ENCODE data around the gene SLITRK1. TPM values are rescaled to one million over a fixed set of nuclear protein-coding genes. Genes with fewer than 3 reads are reported as not detected.

Gene SLITRK1, protein sequence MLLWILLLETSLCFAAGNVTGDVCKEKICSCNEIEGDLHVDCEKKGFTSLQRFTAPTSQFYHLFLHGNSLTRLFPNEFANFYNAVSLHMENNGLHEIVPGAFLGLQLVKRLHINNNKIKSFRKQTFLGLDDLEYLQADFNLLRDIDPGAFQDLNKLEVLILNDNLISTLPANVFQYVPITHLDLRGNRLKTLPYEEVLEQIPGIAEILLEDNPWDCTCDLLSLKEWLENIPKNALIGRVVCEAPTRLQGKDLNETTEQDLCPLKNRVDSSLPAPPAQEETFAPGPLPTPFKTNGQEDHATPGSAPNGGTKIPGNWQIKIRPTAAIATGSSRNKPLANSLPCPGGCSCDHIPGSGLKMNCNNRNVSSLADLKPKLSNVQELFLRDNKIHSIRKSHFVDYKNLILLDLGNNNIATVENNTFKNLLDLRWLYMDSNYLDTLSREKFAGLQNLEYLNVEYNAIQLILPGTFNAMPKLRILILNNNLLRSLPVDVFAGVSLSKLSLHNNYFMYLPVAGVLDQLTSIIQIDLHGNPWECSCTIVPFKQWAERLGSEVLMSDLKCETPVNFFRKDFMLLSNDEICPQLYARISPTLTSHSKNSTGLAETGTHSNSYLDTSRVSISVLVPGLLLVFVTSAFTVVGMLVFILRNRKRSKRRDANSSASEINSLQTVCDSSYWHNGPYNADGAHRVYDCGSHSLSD
- polyA plus RNA-seq (2012; ENCODE audit: insufficient read depth, insufficient read length), result not detected

DNA sequence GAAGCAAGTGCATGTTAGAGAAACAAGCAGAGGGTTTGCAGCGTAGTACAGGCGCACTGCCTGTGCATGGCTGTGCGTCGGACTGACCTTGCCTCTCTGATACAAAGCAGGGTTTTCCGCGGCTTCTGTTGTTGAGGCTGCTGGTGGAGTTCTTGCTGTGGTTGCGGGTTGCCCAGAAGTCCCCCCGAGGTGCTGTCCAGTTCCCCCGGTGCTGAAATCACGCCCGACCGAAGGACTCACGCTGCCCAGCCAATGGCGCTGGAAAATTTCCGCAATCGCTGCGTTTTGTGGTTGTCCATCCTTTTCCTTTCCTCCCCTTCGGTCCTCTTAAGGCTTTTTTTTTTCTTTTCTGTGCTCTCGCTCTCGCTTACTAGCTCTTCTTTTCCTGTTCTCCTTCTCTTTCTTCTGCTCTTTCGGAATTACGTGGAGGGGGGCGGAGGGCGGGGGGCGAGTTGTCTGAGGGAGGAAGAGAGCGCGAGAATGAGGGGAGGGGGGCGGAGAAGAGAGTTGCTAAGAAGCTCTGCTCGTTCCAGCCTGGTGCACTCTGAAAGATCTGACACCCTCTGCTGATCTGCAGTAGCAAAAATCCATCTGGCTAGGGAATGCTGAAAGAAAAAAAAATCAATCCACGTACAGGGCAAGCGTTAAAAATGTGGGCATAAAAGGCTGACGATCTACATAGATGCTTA lies at the start of gene SLITRK1:
TSS of gene SLITRK1 (minus strand) at position 558 of the 689 bp plus-strand sequence. CDS start 967 bp downstream, outside the sequence.
- H3K4me3 ChIP-seq (ENCODE audit: low read length), result no peak within 1 kb of the TSS
- DNase-seq (ENCODE audit: low read depth, low spot score), result peak; percentile 3

DNA sequence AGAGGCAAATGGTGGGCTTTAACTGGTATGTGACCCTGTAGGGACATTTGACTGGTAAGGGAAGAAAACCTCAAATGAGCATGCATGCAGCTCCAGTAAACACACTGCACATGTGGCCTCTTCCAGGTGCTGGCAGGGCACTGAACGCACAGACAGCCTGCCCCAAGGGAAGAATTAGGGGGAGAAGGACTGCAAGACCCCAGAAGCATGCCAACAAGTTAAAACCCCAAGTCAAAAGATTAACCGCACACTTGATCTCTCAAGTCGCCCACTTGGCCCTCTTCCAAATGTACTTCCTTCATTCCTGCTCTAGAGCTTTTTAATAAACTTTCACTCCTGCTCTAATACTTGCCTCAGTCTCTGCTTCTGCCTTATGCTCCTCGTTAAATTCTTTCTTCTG lies 46.9 kb upstream of the SLITRK1 start:
- no peak overlapping the region for H3K4me3 ChIP-seq (ENCODE audit: low read length)
- DNase-seq (ENCODE audit: low read depth, low spot score), result no peak

DNA sequence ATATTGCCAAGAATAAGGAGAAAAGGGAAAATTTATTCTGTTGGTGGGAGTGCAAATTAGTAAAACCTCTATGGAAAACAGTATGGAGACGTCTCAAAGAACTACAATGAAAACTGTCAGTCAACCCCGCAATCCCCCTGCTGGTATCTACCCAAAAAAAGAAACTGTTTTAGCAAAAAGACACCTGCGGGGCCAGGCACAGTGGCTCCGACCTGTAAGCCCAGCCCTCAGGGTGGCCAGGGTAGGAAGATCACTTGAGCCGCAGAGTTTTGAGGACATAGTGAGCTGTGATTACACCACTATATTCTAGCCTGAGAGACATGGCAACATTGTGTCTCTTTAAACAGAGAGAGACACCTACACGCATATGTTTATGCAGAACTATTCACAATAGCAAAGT lies 37.5 kb upstream of the SLITRK1 start:
- no peak overlapping the region for H3K4me3 ChIP-seq (ENCODE audit: low read length)
- DNase-seq (ENCODE audit: low read depth, low spot score), result no peak

DNA sequence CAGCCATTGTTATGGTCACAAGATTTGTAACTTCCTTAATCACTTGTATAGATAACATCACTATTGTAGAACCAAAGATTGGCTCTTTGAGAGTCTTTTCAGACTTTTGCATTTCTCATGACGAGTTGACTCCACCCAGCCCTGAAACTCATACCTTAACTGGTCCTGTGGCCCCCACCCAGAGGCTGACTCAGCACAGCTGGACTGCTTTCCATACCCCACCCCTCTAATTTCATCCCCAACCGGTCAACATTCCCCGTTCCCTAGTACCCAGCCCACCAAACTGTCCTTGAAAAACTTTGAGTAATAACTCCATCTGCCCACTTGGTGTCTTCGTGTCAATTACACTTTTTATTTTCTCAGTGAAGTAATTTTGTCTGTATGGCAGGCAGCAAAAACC lies 32.1 kb upstream of the SLITRK1 start:
- DNase-seq (ENCODE audit: low read depth, low spot score), result no peak
- no peak overlapping the region for H3K4me3 ChIP-seq (ENCODE audit: low read length)

DNA sequence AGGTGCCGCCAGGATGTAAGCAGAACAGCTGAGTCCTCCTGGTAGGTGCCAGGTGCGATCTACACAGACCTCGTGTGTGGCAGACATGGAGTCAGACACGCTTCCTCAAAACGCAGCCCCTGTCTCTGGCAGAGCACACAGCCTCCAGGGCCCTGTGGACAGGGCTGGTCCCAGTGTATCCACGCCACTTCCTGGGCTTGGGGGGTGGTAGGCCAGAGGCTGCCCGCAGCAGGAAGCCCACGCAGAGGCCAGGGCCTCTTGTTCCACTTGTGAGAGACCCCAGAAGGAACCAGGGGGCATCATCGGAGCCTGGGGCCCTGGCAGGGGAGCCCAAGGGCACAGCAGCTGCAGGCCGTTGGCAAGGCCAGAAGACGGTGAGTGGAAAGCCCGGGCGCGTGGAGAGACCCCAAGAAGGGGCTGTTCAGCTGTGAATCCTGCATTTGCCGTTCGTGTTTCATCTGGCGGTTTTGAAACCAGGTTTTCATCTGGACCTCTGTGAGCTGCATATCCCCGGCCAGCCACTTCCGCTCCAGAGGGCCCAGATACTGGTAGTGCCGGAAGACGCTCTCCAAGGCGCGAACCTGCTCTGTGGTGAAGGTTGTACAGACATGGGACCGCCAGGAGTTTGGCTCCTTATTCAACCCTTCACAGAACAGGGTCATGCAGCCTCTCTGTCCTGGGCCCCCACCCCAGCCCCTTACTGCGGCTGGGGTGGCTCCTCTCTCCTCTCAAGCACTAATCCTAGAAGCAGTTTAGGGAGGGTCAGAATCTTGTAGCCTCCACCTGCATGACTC lies 25.1 kb upstream of the SLITRK1 start:
- no peak for DNase-seq (ENCODE audit: low read depth, low spot score)

DNA sequence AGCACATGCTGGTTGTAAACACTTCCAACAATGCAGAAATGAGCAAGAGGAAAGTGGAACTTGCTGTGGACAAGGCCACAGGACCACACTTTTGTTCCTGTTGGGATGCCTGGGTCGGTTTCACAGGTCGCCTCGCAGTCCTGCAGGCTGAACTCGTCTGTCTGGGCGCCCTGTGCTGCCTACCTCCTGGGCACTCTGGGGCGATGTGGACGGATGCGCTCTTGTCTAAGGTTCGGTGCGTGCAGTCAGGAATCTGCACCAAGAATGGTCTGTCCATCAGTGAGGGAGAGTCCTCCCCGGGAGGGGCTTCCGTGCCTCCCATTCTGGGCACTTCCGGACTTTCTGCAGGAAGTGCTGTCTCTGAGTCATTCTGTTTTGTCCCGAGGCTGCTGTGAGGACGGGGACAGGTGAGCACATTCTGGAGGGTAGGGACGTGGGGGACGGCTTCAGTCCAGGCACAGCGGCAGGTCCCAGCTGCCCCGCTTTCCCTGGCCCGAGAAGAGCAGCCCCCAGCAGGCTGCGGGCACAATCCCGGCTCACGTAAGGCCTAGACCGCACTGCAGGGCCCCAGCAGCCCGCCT lies 24.1 kb upstream of the SLITRK1 start:
- no peak for DNase-seq (ENCODE audit: low read depth, low spot score)
- no peak overlapping the region for H3K4me3 ChIP-seq (ENCODE audit: low read length)

More for the DNA sequence above, 25.1 kb upstream of the SLITRK1 start:
- H3K4me3 ChIP-seq (ENCODE audit: low read length), result no peak overlapping the region

DNA sequence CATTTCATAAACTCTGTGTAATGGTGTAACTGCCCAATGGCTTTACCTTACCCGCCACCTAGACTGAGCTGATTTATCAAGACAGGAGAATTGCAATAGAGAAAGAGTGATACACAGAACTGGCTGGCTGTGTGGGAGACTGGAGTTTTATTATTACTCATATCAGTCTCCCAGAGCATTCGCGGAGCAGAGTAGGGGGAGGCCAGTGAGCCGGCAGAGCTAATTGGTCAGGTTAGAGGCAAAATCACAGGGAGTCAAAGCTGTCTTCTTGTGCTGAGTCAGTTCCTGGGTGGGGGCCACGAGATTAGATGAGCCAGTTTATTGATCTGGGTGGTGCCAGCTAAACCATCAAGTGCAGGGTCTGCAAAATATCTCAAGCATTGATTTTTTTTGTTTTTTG lies 23.4 kb upstream of the SLITRK1 start:
- H3K4me3 ChIP-seq (ENCODE audit: low read length), result no peak overlapping the region
- DNase-seq (ENCODE audit: low read depth, low spot score), result no peak

DNA sequence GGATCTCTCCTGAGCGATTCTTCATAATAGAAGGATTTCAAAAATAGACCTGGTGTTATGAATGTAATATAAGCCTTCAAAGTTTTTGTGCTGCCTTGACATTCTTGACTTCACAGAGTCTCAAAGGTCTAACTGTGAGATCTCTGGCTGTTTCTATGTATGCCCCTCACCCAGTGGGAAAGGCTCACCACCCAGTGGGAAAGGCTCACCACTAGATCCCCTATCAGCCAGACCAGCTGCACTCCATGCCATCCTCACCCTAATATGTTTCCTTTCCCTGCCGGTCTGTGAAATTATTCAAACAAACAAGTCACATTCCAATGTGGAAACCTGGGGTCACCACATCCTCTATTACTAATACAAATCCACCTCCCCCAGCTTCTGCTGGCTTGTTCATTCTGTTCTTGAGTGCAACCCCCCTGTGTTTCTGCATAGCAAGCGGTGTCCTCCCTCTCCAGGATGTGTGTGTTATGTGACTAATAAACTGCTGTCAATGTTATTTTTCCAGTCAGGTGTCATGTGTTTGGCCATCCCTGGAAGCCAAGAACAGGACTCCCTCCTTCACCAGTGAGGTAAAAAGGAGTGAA lies 13.8 kb upstream of the SLITRK1 start:
- DNase-seq (ENCODE audit: low read depth, low spot score), result no peak
- H3K4me3 ChIP-seq (ENCODE audit: low read length), result no peak overlapping the region

DNA sequence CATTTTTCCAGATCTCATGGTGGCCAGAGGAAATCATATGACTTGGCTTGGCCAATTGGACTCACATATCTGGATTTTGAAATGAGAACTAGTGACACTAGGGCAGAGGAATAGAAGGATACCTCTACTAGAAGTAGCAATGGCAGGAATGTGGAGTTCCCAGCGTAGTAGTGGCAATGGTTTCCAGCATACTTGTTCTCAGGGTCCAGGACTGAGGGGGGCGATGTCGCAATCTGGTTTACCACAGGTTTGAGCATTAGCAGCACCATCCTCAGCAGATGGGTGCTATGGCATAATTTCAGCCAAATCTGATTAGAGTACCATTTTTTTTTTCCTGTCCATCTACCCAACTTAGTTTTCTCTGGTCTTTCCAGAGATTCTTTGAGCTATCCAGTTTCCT lies 8.1 kb upstream of the SLITRK1 start:
- H3K4me3 ChIP-seq (ENCODE audit: low read length), result no peak overlapping the region
- DNase-seq (ENCODE audit: low read depth, low spot score), result no peak

DNA sequence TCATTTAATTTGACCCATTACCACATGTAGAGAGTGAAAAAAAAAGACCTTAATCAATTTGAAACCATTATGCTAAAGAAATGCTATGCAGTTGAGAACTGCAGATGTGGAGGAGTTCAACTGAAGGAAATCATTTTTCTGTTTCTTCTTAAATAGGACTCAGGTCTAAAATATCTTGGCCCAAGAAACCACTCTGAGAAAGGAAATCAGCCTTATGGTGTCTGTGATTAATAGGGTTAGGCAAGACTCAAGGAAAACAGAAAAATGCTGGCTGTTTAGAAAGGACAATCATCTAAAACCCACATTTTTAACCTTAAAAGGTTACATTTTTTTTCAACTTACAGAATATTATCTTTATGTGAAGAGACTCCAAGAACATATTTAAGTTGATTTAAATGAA lies 1.9 kb upstream of the SLITRK1 start:
- DNase-seq (ENCODE audit: low read depth, low spot score), result no peak
- H3K4me3 ChIP-seq (ENCODE audit: low read length), result no peak overlapping the region

DNA sequence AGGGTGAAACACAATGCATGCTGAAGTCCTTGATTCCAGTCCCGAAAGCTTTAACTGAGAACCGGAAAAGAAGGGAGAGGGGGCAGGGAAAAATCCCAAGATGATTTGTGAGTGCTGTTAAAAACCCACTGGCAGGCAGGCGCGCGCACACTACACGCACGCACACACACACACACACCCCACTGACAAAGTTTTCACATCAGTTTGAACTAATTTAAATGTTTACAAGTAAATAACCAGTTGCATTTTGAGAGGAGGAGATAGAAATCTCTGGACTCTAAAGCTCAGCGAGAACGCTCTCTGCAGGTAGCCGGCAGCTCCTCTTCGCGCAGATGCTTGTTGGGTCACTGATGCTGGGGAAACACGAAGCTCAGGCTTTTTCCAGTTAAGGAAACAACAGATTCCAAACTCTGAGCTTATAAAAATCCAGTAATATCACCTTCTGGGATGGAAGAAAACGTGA lies 818 bp upstream of the SLITRK1 start:
- DNase-seq (ENCODE audit: low read depth, low spot score), result no peak
- H3K4me3 ChIP-seq (ENCODE audit: low read length), result no peak overlapping the region

DNA sequence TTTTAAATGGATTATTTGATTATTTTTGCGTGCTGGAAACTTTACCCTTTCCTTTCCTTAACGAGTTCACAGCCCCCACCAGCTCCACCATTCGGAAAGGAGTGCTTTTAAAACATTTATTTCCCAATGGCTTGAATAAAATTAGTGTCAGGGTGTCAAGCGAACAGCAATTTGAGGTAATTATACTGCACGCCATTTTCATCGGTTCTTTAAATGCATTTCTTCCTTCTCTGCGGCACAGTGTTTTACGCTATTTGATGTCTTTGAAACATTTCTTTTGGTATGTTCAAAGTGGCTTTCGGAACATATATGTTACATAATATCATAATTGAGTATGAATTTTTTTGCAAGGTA lies 309 bp upstream of the SLITRK1 start:
- DNase-seq (ENCODE audit: low read depth, low spot score), result no peak
- no peak overlapping the region for H3K4me3 ChIP-seq (ENCODE audit: low read length)

DNA sequence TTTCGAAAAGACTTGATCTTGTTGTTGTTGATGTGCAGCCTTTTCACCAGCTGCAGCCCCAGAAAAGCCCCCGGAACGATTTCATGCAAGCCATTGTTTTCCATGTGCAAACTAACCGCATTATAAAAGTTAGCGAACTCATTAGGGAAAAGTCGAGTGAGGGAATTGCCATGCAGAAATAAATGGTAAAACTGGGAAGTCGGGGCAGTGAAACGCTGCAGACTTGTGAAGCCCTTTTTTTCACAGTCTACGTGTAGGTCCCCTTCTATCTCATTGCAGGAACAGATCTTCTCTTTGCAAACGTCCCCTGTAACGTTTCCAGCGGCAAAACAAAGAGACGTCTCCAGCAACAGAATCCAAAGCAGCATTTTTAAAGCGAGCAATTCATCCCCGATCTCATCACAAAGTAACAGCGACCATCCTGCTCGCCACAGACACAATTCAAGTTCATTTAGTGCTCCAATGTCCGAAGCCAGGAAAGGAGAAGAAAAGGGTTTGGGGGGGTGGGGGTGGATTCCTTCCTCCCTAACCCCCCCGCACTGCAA lies 1.1 kb downstream of the SLITRK1 start:
- no peak for DNase-seq (ENCODE audit: low read depth, low spot score)
- no peak overlapping the region for H3K4me3 ChIP-seq (ENCODE audit: low read length)

DNA sequence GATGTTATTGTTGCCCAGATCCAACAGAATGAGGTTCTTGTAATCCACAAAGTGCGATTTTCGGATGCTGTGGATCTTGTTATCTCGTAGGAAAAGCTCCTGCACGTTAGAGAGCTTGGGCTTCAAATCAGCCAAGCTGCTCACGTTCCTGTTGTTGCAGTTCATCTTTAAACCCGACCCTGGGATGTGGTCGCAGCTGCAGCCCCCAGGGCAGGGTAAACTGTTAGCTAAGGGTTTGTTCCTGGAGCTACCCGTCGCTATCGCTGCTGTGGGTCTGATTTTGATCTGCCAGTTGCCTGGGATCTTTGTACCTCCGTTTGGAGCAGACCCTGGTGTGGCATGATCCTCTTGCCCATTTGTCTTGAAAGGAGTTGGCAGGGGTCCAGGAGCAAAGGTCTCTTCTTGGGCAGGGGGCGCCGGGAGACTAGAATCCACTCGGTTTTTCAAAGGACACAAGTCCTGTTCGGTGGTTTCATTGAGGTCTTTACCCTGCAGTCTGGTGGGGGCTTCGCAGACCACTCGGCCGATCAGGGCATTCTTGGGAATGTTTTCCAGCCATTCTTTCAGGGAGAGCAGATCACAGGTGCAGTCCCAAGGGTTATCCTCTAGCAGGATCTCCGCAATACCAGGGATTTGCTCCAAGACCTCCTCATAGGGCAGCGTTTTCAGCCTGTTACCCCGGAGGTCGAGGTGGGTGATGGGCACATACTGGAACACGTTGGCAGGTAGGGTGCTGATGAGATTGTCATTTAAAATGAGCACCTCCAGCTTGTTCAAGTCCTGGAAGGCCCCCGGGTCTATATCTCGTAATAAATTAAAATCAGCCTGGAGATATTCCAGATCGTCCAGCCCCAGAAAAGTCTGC lies 1.8 kb downstream of the SLITRK1 start:
- no peak overlapping the region for H3K4me3 ChIP-seq (ENCODE audit: low read length)

DNA sequence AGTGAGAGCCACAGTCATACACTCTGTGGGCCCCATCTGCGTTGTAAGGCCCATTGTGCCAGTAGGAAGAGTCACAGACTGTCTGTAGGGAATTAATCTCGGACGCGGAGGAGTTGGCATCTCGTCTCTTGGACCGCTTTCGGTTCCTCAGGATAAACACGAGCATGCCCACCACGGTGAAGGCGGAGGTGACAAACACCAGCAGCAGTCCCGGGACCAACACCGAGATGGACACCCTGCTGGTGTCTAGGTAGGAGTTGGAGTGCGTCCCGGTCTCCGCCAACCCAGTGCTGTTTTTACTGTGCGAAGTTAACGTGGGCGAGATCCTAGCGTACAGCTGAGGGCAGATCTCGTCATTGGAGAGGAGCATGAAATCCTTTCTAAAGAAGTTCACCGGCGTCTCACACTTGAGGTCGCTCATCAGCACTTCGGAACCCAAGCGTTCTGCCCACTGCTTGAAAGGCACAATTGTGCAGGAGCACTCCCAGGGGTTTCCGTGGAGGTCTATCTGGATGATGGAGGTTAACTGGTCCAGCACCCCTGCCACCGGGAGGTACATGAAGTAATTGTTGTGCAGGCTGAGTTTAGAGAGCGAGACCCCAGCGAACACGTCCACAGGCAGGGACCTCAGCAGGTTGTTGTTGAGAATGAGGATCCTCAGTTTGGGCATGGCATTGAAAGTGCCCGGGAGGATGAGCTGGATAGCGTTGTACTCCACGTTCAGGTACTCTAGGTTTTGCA lies 2.7 kb downstream of the SLITRK1 start:
- no peak for DNase-seq (ENCODE audit: low read depth, low spot score)
- H3K4me3 ChIP-seq (ENCODE audit: low read length), result no peak overlapping the region

More for the DNA sequence above, 1.8 kb downstream of the SLITRK1 start:
- DNase-seq (ENCODE audit: low read depth, low spot score), result no peak

DNA sequence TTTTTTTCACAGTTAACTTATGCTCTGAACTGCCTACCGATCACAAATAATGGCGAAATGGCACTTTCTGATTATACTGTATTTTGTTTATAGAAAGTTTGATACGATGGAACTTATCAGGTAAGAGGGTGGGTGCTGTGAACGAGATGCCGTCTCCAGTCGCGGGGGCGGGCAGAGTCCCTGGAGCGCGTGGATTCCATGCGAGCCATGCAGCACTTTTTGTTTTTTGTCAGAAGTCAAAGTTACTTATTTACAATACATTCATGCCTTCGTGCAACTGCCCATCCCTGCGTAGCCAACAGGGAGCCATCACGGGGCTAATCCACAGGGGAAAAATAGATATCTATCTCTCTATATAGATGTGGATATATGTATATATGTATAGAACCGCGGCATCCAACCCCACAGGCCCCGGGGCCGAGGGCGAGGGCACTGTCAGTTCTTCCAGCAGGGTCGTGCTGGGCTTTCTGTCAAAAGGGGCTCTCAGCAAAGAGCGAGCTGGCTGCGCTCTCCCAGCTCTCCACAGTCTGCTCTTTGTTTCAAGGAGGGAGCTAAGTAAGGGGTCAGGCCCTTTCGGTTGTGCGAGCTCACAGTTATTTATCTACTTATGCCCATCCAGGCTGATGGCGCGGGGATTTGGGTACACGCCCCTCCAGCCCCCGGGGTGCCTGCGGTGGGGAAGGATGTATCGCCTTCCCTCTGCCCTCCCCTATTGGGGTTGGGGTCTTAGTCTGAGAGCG lies 3.4 kb downstream of the SLITRK1 start:
- H3K4me3 ChIP-seq (ENCODE audit: low read length), result no peak overlapping the region
- no peak for DNase-seq (ENCODE audit: low read depth, low spot score)

All from Jurkat, Clone E6-1 (cell line).